Ishikawa (cell line): ENCODE results near the gene C6orf132.

Experiments used
- CEBPB ChIP-seq: IDR thresholded peaks from 2 replicates; pipeline ENCODE4 v1.6.1; 2012
- CREB1 ChIP-seq: IDR thresholded peaks from 2 replicates; pipeline ENCODE4 v1.6.1; 2012; ENCODE audit warnings: low read depth
- EGR1 ChIP-seq: IDR thresholded peaks from 2 replicates; pipeline ENCODE4 v1.6.1; 2012
- EP300 ChIP-seq: IDR thresholded peaks from 2 replicates; pipeline ENCODE4 v1.6.1; 2012; ENCODE audit warnings: borderline replicate concordance
- FOXM1 ChIP-seq: IDR thresholded peaks from 2 replicates; pipeline ENCODE4 v1.6.1; 2012; ENCODE audit warnings: low read depth, borderline replicate concordance
- NFIC ChIP-seq: IDR thresholded peaks from 2 replicates; pipeline ENCODE4 v1.6.1; 2012
- RAD21 ChIP-seq: IDR thresholded peaks from 2 replicates; pipeline ENCODE4 v1.6.1; 2012; ENCODE audit warnings: low read depth
- TAF1 ChIP-seq: IDR thresholded peaks from 2 replicates; pipeline ENCODE4 v1.6.1; 2012; ENCODE audit warnings: low read depth, mild to moderate bottlenecking
- TCF12 ChIP-seq: IDR thresholded peaks from 2 replicates; pipeline ENCODE4 v1.6.1; 2012; ENCODE audit warnings: low read depth
- TEAD4 ChIP-seq: IDR thresholded peaks from 2 replicates; pipeline ENCODE4 v1.6.1; 2012
- YY1 ChIP-seq: IDR thresholded peaks from 2 replicates; pipeline ENCODE4 v1.6.1; 2012; ENCODE audit warnings: low read depth
- ZBTB7A ChIP-seq: IDR thresholded peaks from 2 replicates; pipeline ENCODE4 v1.6.1; 2012; ENCODE audit warnings: low read depth
- TF ChIP-seq, protein P1 (sequence below): IDR thresholded peaks from 2 replicates; pipeline ENCODE4 v1.6.1; 2012
- TF ChIP-seq, protein P2 (sequence below): IDR thresholded peaks from 2 replicates; pipeline ENCODE4 v1.6.1; 2012
- TF ChIP-seq, protein P3 (sequence below): IDR thresholded peaks from 2 replicates; pipeline ENCODE4 v1.6.1; 2012; ENCODE audit warnings: low read depth, mild to moderate bottlenecking

The C6orf132 gene

DNA sequence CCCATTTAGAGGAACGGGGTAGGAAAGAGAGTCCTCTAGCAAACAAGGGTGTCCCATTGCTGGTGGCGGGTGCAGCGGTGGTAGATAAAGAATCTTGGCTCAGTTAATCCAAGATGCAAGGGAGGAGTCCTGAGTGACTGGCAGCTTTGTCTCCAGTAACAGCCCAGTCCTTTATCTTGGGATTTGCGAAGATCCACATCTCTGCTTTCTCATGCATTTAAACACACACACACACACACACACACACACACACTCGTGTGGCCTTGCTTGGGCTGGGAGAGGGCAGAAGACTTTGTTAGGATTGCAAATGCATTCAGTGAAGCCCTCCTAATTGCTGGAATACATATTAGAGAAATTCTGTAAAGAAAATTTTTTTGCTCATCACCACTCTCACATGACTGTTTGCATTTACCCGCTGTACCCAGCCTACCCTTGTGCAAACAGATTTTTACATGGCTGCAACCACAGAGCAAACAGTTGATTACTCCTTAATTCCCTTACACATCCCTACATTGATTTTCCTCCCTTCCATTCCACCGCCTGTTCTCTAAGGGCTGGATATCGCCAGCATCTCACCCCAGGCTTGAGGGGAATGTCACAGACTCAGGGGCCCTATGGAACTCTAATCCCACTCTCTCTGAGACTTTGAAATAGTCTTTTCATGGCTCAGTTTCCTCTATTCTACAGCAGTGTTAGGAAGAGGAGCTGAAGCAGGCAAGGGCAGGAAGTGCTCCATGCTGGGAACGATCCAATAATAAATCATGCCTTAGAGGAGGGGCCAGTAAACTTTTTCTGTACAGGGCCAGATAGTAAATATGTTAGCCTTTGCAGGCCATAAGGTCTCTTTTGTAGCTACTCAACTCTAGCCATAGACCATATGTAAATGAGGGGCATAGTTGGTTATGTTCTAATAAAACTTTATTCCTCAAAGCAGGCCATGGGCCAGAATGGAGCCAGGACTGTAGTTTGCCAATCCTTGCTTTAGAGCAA, 3.5 kb downstream of the C6orf132 start:
- TF ChIP-seq, protein P1, sequence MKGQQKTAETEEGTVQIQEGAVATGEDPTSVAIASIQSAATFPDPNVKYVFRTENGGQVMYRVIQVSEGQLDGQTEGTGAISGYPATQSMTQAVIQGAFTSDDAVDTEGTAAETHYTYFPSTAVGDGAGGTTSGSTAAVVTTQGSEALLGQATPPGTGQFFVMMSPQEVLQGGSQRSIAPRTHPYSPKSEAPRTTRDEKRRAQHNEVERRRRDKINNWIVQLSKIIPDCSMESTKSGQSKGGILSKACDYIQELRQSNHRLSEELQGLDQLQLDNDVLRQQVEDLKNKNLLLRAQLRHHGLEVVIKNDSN, result no peak
- TF ChIP-seq, protein P2, sequence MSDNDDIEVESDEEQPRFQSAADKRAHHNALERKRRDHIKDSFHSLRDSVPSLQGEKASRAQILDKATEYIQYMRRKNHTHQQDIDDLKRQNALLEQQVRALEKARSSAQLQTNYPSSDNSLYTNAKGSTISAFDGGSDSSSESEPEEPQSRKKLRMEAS, result 0 out of 2 replicates have a peak, but pooled peaks have one; percentile 18
- TF ChIP-seq CREB1 (no peak), YY1 (no peak)

DNA sequence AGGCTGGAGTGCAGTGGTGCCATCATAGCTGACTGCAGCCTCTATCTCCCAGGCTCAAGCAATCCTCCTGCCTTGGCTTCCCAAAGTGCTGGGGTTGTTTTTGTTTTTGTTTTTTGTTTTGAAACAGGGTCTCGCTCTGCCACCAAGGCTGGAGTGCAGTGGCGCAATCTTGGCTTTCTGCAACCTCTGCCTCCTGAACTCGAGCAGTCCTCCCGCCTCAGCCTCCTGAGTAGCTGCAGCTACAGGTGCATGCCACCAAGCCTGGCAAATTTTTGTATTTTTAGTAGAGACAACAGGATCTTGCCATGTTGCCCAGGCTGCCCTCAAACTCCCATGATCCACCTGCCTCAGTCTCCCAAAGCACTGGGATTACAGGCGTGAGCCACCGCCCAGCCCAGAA, 4.2 kb downstream of the C6orf132 start:
- TF ChIP-seq YY1, result no peak
- no peak for TF ChIP-seq NFIC

DNA sequence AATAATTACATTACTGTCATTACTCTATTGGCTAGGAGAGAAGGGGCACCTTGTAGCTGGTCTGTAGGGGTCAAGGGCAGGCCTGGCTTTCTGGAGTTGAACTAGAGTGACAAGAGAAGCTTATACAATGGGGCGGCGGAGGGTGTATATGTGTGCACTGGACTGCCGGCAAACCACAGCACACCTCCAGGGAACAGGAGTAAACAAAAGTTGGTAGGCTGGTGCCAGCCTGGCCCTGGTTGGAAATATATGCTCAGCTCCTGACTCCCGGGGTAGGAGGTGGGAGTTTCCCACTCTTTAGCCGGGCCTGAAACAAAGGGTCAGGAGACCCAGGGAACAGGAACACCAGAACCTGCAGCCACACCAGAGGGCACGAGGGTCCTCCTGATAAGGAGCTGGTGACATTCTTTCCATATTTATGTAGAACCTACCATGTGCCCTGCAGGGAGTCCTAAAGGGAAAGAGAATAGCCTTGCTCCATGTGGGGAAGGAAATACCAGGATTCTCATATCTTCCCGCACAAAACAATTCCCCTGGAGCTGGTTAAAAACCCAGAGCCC, 5.1 kb downstream of the C6orf132 start:
- no peak for TF ChIP-seq EGR1
- TF ChIP-seq EP300, result no peak
- TF ChIP-seq, protein P3, sequence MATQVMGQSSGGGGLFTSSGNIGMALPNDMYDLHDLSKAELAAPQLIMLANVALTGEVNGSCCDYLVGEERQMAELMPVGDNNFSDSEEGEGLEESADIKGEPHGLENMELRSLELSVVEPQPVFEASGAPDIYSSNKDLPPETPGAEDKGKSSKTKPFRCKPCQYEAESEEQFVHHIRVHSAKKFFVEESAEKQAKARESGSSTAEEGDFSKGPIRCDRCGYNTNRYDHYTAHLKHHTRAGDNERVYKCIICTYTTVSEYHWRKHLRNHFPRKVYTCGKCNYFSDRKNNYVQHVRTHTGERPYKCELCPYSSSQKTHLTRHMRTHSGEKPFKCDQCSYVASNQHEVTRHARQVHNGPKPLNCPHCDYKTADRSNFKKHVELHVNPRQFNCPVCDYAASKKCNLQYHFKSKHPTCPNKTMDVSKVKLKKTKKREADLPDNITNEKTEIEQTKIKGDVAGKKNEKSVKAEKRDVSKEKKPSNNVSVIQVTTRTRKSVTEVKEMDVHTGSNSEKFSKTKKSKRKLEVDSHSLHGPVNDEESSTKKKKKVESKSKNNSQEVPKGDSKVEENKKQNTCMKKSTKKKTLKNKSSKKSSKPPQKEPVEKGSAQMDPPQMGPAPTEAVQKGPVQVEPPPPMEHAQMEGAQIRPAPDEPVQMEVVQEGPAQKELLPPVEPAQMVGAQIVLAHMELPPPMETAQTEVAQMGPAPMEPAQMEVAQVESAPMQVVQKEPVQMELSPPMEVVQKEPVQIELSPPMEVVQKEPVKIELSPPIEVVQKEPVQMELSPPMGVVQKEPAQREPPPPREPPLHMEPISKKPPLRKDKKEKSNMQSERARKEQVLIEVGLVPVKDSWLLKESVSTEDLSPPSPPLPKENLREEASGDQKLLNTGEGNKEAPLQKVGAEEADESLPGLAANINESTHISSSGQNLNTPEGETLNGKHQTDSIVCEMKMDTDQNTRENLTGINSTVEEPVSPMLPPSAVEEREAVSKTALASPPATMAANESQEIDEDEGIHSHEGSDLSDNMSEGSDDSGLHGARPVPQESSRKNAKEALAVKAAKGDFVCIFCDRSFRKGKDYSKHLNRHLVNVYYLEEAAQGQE, result no peak
- no peak for TF ChIP-seq TCF12
- TF ChIP-seq ZBTB7A, result no peak
- TF ChIP-seq, protein P2, result no peak
- no peak for TF ChIP-seq CEBPB
- no peak for TF ChIP-seq YY1

DNA sequence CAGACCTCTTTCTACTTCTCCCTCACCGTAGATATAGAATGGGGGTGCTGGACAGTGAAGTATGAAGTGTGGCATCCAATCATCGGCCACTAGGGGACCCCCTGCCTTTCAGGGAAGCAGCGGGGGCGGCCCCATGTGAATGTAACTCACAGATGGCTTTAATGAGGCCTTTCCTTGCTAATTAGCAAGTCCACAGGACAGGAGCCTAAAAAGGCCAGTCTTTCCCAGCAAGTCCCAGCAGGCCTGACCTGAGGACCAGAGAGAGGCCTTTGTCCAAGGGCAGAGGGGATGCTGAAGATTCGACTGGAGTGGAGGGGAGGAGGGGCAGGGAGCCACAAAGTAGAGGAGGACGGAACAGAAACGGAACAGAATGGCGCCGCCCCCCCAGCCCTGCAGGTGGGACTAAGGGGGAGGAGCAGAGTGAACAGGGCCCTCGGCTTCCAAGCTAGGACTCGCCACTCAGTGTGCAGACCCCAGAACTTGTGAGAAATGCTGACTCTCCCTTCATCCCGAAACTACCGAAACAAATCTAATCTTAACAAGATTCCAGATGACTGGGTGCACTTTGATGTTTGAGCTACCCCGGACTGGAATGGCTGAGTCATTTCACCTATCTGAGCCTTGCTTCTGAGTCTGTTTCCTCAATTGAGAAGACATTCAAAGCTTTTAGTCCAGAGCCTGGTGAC, 5.8 kb downstream of the C6orf132 start:
- TF ChIP-seq, protein P2, result no peak
- TF ChIP-seq FOXM1, result no peak
- TF ChIP-seq TEAD4, result no peak
- TF ChIP-seq CEBPB, result no peak
- TF ChIP-seq NFIC, result no peak
- no peak for TF ChIP-seq RAD21
- TF ChIP-seq, protein P1, result no peak
- no peak for TF ChIP-seq EP300

DNA sequence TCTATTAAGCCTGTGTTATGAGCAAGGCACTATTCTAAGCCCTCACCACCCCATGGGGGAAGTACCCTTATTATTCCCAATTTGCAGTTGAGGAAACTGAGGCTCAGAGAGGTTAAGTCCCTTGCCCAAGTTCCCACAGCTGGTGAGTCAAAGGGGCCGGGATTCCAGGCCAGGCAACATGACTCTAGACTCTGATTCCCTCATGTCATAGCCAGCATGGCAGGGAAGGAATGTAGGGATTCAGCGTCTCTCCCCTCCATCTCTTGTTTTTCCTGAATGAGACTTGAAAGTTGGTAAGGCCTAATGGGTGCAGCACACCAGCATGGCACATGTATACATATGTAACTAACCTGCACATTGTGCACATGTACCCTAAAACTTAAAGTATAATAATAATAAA, 6.7 kb downstream of the C6orf132 start:
- no peak for TF ChIP-seq CEBPB
- TF ChIP-seq TEAD4, result no peak
- TF ChIP-seq FOXM1, result no peak
- no peak for TF ChIP-seq CREB1
- TF ChIP-seq TCF12, result no peak
- TF ChIP-seq, protein P2, result no peak
- TF ChIP-seq ZBTB7A, result no peak
- TF ChIP-seq YY1, result no peak
- no peak for TF ChIP-seq EGR1
- TF ChIP-seq TAF1, result no peak
- TF ChIP-seq, protein P3, result no peak
- TF ChIP-seq NFIC, result no peak
